Head of caudate nucleus (tissue), 42 donors: Measurements from ENCODE around the gene TMEM165.

Experiments used
- DNase-seq, 42 donors: peaks; one replicate each; pipeline versions ENCODE4 v3.0.0 to v3.0.0-alpha.2; 2020 to 2021; ENCODE audit warnings: mixed read lengths in 7 of 42
- intact Hi-C: fragments of 100-400 bp; cut with DNase I; formaldehyde crosslinking; loops from one replicate; pipeline ENCODE4 v1.15.0; 2022

Gene TMEM165

GRCh38 chr4:55364691-55365344 is 30.9 kb upstream of the TMEM165 start:
- peak; percentile 18 to 89 (median 65) for DNase-seq
- intact Hi-C loops, result loop anchor here (5.0 kb wide), 1 partner anchor 32 kb away; the partner anchor contains the start of gene TMEM165

GRCh38 chr4:55365345-55365728 is 30.4 kb upstream of the TMEM165 start:
- intact Hi-C loops, result no loop called here
- DNase-seq, result peak in 2 of 42 donors; percentile 47 to 57

- no peak for DNase-seq
- intact Hi-C loops, result no loop called here
Measured at GRCh38 chr4:55366621-55367020, 29.1 kb upstream of the TMEM165 start.

DNA sequence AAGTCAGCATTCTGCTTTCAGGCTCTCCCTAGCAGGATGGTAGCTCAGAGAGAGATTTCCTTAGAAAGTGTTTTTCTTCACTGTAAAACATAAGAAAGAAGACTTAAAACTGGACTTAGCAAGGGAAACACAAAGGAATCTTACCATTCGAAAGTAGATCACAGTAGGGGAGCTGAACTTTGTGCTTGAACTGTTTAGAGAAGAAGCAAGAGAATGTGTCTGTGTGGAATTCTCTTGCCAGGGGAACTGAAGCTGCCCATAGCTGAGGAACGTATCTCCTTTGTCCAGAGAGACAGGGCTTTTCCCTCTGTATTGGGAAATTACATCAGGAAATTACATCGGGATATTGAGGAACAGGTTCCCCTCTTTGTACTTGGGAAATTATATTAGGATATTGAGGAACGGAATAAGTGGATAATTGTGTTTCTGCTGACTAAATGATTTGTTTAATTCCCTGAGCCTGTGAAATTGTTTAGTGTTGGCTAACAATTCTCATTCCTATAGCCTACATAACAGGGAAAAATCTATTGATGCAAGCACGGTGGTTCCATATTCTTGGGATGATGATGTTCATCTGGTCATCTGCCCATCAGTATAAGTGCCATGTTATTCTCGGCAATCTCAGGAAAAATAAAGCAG is 28.6 kb upstream of the TMEM165 start:
- intact Hi-C loops, result no loop called here
- DNase-seq, result no peak

- intact Hi-C loops, result no loop called here
- DNase-seq, result no peak
Measured at GRCh38 chr4:55369968-55370367, 25.8 kb upstream of the TMEM165 start.

GRCh38 chr4:55372259-55372658 is 23.5 kb upstream of the TMEM165 start:
- intact Hi-C loops, result no loop called here
- no peak for DNase-seq

DNA sequence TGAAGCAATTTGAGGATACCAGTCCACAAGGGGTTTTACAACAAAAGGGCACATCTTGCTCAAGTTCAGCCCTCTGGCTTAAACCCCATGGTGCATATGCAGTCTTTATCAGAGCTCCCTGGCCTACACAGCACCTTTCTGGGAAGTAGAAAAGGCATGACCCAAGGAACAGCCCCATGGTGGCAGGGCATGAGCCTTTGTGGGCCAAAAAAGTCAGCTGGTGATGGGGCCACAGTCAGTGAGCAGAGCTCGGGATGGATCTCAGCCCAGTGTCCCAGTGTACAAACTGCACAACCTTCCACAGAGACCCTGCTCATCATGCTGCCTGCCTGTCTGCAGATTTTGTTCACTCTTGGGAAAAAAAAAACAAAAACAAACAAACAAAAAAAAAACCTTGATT is 22.3 kb upstream of the TMEM165 start:
- intact Hi-C loops, result no loop called here
- DNase-seq, result peak in 9 of 42 donors; percentile 24 to 73 (median 44)

GRCh38 chr4:55376698-55377097 is 19.1 kb upstream of the TMEM165 start:
- DNase-seq, result no peak
- intact Hi-C loops, result no loop called here

- intact Hi-C loops, result no loop called here
- DNase-seq, result peak in 1 of 42 donors; percentile 5
Measured at GRCh38 chr4:55378617-55379467, 16.9 kb upstream of the TMEM165 start.

DNA sequence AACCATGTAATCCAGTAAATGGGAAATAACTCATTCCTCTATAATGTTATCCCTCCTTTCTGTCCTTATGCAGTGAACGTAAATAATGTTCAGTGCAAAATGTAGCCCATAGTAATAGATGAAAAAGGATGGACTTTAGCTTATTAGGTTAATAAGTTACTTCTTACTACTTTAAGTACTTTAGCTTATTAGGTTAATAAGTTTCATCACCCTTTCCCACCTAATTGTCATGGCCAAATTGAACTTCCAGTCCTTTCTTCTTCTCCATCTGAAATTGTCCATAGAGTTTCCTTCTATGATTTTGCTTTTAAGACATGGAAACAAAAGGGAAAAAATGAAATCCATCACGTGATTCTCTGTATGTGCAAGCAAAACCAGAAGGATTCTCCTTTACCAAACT is 15.2 kb upstream of the TMEM165 start:
- intact Hi-C loops, result no loop called here
- DNase-seq, result no peak

DNA sequence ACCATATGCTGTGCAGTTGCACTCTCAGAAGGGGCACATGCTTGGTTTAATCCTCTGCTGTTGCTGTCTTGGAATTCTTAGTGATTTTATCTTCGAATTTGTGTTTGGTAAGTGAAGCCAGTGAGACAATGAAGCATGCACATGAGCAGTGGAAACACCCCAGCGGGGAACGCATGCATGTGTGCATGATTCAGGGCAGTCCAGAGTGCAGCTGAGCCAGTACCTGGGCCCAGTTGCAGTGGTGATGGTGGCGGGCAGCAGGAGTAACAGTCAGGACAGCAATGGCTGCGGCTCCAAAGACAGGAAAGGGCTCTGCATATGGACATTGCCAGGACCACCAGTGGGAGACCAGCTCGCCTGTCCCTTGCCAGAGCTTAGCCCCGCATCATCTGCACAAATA is 14.3 kb upstream of the TMEM165 start:
- intact Hi-C loops, result no loop called here
- peak in 1 of 42 donors; percentile 59 for DNase-seq

- intact Hi-C loops, result no loop called here
- no peak for DNase-seq
Measured at GRCh38 chr4:55382488-55383003, 13.2 kb upstream of the TMEM165 start.

GRCh38 chr4:55385201-55385649 is 10.5 kb upstream of the TMEM165 start:
- intact Hi-C loops, result no loop called here
- peak in 1 of 42 donors; percentile 4 for DNase-seq

DNA sequence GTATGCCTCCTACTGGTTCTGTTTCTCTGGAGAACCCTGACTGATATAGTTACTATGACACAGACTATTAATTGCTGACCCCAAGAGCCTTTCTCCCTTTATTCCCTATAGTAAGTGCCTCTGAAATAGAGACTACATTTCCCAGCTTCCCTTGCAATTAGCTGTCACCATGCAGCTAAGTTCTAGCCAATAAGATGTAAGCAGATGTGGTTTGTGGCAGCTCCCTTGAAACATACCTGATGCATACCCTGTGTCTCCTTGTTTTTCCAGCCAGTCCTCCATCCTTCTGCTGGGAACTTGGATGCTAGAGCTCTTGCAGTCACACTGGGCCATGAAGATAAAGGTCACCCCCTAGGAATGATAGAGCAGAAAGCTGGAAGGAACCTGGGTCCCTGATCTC is 9.7 kb upstream of the TMEM165 start:
- intact Hi-C loops, result no loop called here
- peak in 1 of 42 donors; percentile 24 for DNase-seq

- intact Hi-C loops, result no loop called here
- no peak for DNase-seq
Measured at GRCh38 chr4:55386840-55387239, 8.9 kb upstream of the TMEM165 start.

DNA sequence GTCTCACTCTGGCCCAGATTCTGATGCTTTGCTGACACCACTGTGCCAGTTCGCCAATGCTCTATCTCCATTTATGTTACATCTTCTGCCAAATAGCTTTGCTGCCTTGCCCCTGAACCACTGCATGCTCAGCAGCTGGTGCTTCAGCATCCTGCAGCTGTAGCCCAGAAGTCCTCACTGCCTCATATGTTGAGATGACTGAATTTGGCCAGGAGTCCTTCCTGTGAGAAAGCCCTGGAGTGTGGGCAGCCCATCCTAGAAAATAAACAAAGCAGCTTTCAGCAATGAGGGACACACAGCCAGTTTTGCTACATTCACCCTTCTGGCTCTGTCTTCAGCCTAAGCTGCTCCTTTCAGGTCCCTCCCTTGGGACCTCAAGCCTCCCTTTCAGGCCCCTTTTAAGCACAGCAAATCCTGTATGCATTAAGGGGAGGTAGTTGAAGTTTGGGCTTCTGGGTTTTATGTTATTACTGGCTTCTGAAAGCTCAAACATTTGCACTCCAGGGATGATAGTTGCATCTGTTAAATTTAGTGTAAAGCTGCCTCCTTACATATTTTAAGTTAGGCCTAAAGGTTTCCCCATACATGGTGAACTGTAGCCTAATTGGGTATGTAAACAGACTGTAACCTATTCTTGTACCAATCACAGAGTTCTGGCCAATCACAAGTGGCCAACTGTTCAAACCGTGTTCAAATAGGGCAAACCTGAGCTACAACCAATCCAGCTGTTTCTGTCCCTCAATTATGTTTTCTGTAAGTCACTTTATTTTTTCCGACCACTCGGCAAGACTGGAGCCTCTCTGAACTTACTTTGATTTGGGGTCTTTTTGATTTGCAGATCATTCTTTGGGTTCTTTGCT is 2.1 kb upstream of the TMEM165 start:
- peak in 39 of 42 donors; percentile 6 to 82 (median 55) for DNase-seq
- intact Hi-C loops, result loop anchor here (10.0 kb wide), 1 partner anchor 151 kb away; the partner anchor contains the start of gene CLOCK

DNA sequence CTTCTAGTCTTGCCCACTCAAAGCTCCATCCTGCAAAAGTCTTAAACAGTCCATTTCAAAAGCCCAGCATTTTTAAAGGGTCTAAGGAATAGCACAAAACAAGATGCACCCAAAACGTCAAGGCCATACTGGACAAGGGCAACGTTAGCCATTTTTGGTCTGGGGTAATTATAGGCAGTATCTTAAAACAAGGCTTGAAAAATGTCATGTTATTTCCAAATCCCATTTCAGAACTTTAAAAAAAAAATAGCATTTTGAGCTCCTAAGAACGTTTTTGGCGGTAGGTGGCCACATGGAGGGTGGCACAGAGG is 584 bp upstream of the TMEM165 start:
- DNase-seq, result no peak
- intact Hi-C loops, result loop anchor here (5.0 to 10.0 kb wide), 2 partner anchors 33 to 150 kb away; partner anchors contain the start of gene CLOCK

DNA sequence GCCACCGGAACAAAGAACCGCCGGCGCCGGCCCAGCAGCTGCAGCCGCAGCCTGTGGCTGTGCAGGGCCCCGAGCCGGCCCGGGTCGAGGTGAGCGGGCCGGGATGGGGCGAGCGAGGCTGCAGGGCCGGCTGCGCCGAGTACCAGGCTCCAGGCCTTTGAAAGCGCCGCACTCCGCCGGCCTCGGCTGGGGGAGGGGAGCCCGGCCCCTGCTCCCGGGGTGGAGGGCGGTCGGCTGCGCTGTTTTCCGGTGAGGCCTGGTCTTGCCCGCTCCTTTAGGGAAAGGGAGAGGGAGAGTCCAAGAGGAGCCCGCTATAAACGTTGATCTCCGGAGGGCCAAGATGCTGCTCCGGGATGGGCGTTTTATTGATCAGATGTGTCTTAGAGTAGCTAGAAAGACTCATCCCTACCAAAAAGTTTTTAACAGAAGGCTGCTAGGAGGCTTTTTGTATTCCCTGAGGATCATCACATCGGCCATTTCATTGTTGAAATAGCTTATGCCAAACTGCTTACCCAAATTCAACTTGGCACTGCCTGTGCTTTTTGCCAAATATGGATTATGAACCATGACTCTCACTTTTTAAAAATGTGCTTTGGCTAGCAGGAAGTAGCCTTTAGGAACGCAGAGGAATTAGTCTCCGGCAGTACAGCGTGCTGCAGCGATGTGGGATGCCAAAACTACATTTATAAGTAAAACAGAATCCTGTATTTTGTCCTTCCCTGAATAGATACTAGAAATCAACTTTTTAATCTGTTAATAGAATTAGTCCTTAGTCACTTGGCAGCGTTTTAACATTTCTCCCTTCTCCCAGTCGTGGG is 760 bp downstream of the TMEM165 start:
- peak in 35 of 42 donors; percentile 26 to 77 (median 50) for DNase-seq
- intact Hi-C loops, result loop anchor here (2.0 to 10.0 kb wide), 3 partner anchors 34 to 148 kb away; partner anchors contain the start of genes CLOCK and SRD5A3
